GM18909 (cell line): Measurements from ENCODE around the gene ZNF70.

Source experiments
- ATAC-seq: cut with Tn5 transposase; IDR thresholded peaks from one replicate; pipeline ENCODE4 v1.9.1; 2021; ENCODE audit warnings: mild to moderate bottlenecking; ENCODE audit not compliant: unreplicated experiment, poor library complexity

The ZNF70 gene

GRCh38 chr22:23780146-23780748, 29.3 kb upstream of the ZNF70 start:
- no peak for ATAC-seq

- no peak for ATAC-seq
Measured at GRCh38 chr22:23779731-23780130, 28.8 kb upstream of the ZNF70 start.

GRCh38 chr22:23779083-23779482, 28.2 kb upstream of the ZNF70 start:
- ATAC-seq = no peak

GRCh38 chr22:23778577-23778900, 27.6 kb upstream of the ZNF70 start:
- no peak for ATAC-seq

- ATAC-seq = no peak
Measured at GRCh38 chr22:23777776-23778576, 27.1 kb upstream of the ZNF70 start.

- no peak for ATAC-seq
Measured at GRCh38 chr22:23775779-23776375, 25.0 kb upstream of the ZNF70 start.

- no peak for ATAC-seq
Measured at GRCh38 chr22:23774922-23775436, 24.1 kb upstream of the ZNF70 start.

- no peak for ATAC-seq
Measured at GRCh38 chr22:23774114-23774921, 23.4 kb upstream of the ZNF70 start.

- ATAC-seq = no peak
Measured at GRCh38 chr22:23773483-23774113, 22.7 kb upstream of the ZNF70 start.

- no peak for ATAC-seq
Measured at GRCh38 chr22:23772649-23773473, 21.9 kb upstream of the ZNF70 start, which contains the start of gene MMP11. TSS of gene MMP11 (plus strand) at chr22:23772849. CDS start at chr22:23772871, 22 bp downstream.

GRCh38 chr22:23772315-23772648, 21.4 kb upstream of the ZNF70 start:
- no peak for ATAC-seq

GRCh38 chr22:23769321-23769965, 18.5 kb upstream of the ZNF70 start:
- no peak for ATAC-seq

GRCh38 chr22:23767673-23768548, 17.0 kb upstream of the ZNF70 start, which contains the start of gene CHCHD10:
TSS of gene CHCHD10 (minus strand) at chr22:23767972. CDS start at chr22:23767874, 98 bp downstream.
- no peak for ATAC-seq

- no peak for ATAC-seq
Measured at GRCh38 chr22:23767303-23767672, 16.4 kb upstream of the ZNF70 start.

GRCh38 chr22:23764899-23765881, 14.3 kb upstream of the ZNF70 start:
- no peak for ATAC-seq

GRCh38 chr22:23763954-23764353, 13.0 kb upstream of the ZNF70 start:
- ATAC-seq = no peak

GRCh38 chr22:23763579-23763945, 12.7 kb upstream of the ZNF70 start:
- no peak for ATAC-seq
